Stimulated activated CD4-positive, alpha-beta T cell treated with anti-CD3 and anti-CD28 coated beads, Interleukin-12 subunit alpha, Interleukin-12 subunit beta, amount 100 ng/mL, for 48 hours (primary cell): ENCODE data around the gene SKP1.

Experiments
- DNase-seq, 3 donors: peaks; one replicate each; pipeline ENCODE4 v3.0.0-alpha.2; 2020; ENCODE audit warnings: low read depth in 2 of 3, low spot score in 1 of 3

Gene SKP1

GRCh38 chr5:134143944-134144941, 32.5 kb downstream of the SKP1 start:
- no peak for DNase-seq

- no peak for DNase-seq
These were observed 33.3 kb downstream of the SKP1 start for GRCh38 chr5:134143431-134143830.

GRCh38 chr5:134142806-134143205, 33.9 kb downstream of the SKP1 start:
- no peak for DNase-seq

GRCh38 chr5:134142052-134142451, 34.7 kb downstream of the SKP1 start:
- DNase-seq: no peak

- DNase-seq: no peak
These were observed 35.3 kb downstream of the SKP1 start for GRCh38 chr5:134141331-134142050.

GRCh38 chr5:134140530-134141201, 36.1 kb downstream of the SKP1 start:
- peak; percentile 54 to 61 (median 59) for DNase-seq

- DNase-seq: no peak
These were observed 36.8 kb downstream of the SKP1 start for GRCh38 chr5:134139891-134140469.

- DNase-seq: no peak
These were observed 37.3 kb downstream of the SKP1 start for GRCh38 chr5:134139377-134139851.

DNA sequence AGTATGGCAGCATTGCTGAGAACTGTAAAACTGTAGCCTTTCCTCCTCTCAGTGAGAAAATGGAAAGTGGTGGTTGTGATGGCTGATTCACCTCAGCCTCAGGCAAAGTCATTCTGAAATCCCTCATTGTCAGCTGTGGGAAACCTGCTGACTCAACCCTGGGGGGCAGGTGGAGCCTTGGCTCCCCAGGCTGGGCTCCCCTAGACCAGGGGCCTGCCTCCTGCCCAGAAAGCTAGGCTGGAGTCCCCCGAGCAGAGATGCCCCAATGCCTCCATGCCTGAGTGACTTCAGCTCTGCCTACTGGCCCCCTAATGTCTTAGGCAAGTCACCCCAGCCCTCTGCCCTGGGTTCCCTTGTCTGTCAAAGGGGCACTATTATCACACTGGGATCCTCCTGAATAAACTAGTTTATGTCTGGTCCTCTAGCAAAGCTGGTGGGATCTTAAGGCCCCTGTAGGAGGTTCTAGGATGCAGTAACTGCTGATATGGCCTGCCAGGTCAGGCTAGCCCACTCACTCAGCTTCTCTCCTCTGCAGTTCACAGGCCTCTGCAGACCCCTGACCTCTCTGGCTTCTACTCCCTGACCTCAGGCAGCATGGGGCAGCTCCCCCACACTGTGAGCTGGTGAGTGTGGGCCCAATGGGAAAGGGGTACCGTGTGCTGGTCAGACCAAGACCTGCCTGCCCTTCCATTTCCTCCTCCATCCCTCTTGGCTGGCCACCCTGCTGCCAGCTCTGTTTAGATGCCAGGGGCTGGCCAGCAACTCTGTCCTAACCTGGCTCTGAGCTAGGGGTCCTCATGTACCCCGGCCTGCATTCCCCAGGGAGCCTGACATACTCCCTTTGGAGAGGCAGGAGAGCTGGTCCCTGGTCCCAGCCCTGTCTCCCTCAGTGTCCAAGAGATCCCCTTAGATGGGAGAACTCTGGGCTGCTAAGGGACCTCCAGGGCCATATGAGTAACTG, 38.1 kb downstream of the SKP1 start:
- DNase-seq: peak; percentile 61 to 64 (median 62)

GRCh38 chr5:134136771-134137170, 40.0 kb downstream of the SKP1 start:
- DNase-seq: no peak

- no peak for DNase-seq
These were observed 40.5 kb downstream of the SKP1 start for GRCh38 chr5:134136221-134136631.

DNA sequence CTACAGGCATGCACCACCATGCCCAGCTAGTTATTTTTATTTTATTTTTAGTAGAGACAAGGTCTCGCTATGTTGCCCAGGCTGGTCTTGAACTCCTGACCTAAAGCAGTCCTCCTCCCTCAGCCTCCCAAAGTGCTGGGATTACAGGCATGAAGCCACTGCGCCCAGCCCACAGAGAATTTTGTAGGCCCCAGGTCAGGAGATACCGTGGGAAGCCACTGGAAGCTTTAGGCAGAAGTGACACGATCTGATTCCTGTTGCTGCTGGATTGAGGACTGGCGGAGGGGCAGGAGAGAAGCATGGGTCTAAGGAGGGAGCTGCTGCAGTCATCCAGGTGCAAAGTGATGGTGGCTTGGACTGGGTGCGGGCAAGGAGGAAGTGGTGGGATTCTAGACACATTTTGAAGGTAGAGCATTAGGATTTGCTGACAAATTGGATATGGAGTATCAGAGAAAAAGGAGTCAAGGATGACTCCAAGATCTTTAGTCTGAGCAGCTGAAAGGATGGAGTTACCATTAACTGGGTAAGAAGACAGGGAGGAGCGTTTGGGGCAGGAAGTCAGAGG, 41.6 kb downstream of the SKP1 start:
- no peak for DNase-seq

DNA sequence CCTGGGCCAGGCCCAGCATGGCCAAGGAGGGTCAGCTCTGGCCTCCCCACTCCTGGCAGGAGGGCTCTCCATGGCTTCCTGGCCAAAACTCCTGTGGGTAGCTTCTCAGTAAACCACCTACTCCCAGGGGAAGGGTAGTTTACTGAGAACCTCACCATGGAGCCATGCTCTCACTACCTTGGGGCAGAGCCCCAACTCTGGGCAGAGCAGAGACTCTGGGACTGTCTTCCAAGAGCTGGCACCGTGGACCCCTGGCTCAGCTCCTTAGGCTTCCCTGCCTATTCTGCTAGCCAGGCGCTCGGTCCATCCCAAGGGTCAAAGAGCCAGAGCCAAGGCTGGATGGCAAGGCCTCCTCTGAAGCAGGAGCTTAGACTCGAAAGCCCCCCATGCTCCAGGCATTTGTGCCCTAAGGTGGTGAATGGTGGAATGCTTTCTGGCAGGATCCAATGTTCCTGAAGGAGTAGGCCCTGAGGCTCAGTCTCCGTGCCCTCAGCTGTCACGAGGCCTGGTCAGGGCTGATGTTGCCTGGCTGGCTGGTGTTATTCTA, 42.7 kb downstream of the SKP1 start:
- no peak for DNase-seq

GRCh38 chr5:134133188-134133994, 43.4 kb downstream of the SKP1 start:
- DNase-seq: no peak

GRCh38 chr5:134132372-134133187, 44.2 kb downstream of the SKP1 start:
- peak in 2 of 3 donors; percentile 50 to 61 for DNase-seq

- DNase-seq: no peak
These were observed 45.0 kb downstream of the SKP1 start for GRCh38 chr5:134131578-134132350.

GRCh38 chr5:134131165-134131564, 45.6 kb downstream of the SKP1 start:
- DNase-seq: no peak
